ENCODE results near the gene CHID1.

GRCh38 chr11:882596-882995 is 28.0 kb downstream of the CHID1 start:
- TF ChIP-seq, protein P1, sequence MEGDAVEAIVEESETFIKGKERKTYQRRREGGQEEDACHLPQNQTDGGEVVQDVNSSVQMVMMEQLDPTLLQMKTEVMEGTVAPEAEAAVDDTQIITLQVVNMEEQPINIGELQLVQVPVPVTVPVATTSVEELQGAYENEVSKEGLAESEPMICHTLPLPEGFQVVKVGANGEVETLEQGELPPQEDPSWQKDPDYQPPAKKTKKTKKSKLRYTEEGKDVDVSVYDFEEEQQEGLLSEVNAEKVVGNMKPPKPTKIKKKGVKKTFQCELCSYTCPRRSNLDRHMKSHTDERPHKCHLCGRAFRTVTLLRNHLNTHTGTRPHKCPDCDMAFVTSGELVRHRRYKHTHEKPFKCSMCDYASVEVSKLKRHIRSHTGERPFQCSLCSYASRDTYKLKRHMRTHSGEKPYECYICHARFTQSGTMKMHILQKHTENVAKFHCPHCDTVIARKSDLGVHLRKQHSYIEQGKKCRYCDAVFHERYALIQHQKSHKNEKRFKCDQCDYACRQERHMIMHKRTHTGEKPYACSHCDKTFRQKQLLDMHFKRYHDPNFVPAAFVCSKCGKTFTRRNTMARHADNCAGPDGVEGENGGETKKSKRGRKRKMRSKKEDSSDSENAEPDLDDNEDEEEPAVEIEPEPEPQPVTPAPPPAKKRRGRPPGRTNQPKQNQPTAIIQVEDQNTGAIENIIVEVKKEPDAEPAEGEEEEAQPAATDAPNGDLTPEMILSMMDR (conservative IDR thresholded peaks at IDR 0.05; ENCODE audit: low read depth in 2 of 2): no peak
- TF ChIP-seq STAT1 (IDR thresholded peaks at IDR 0.05; ENCODE audit: unreplicated experiment): no peak
- TF ChIP-seq EZH2 (IDR thresholded peaks at IDR 0.05; ENCODE audit: low read depth, unreplicated experiment): no peak
- TF ChIP-seq EZH2phosphoT487 (IDR thresholded peaks at IDR 0.05; ENCODE audit: unreplicated experiment): no peak
- no peak for TF ChIP-seq JUNB (IDR thresholded peaks at IDR 0.05; ENCODE audit: unreplicated experiment)
- no peak for TF ChIP-seq REST (IDR thresholded peaks at IDR 0.05; ENCODE audit: unreplicated experiment)
- no peak for TF ChIP-seq CREB1 (CRISPR knock-in tag; IDR thresholded peaks at IDR 0.05; ENCODE audit: low read depth)
- TF ChIP-seq POLR2AphosphoS5 (IDR thresholded peaks at IDR 0.05; ENCODE audit: low read depth): no peak
- no peak for TF ChIP-seq ETS1 (IDR thresholded peaks at IDR 0.05)

Data from GM23338 (cell line).